ELF-1 (cell line): ENCODE results near the gene FOXO6.

Source experiments
- DNase-seq: peaks from one replicate; pipeline ENCODE4 v3.0.0-alpha.2; 2016; ENCODE audit warnings: low read depth, low spot score

FOXO6 gene

GRCh38 chr1:41400225-41400624, 39.0 kb downstream of the FOXO6 start:
- DNase-seq, result no peak

GRCh38 chr1:41401899-41402298, 40.7 kb downstream of the FOXO6 start:
- DNase-seq, result no peak

- peak; percentile 42 for DNase-seq
Measured at GRCh38 chr1:41404308-41404761, 43.1 kb downstream of the FOXO6 start.

GRCh38 chr1:41407664-41408252, 46.5 kb downstream of the FOXO6 start:
- DNase-seq, result no peak

- no peak for DNase-seq
Measured at GRCh38 chr1:41408691-41409090, 47.5 kb downstream of the FOXO6 start.

GRCh38 chr1:41409825-41410224, 48.6 kb downstream of the FOXO6 start:
- DNase-seq, result no peak

- DNase-seq, result no peak
Measured at GRCh38 chr1:41410462-41410861, 49.2 kb downstream of the FOXO6 start.

- DNase-seq, result no peak
Measured at GRCh38 chr1:41411229-41411628, 50.0 kb downstream of the FOXO6 start.

- no peak for DNase-seq
Measured at GRCh38 chr1:41412748-41413147, 51.5 kb downstream of the FOXO6 start.

- DNase-seq, result no peak
Measured at GRCh38 chr1:41413748-41414281, 52.6 kb downstream of the FOXO6 start.

GRCh38 chr1:41414296-41414695, 53.1 kb downstream of the FOXO6 start:
- DNase-seq, result no peak

GRCh38 chr1:41414716-41415306, 53.6 kb downstream of the FOXO6 start:
- no peak for DNase-seq

GRCh38 chr1:41416081-41416480, 54.8 kb downstream of the FOXO6 start:
- no peak for DNase-seq

GRCh38 chr1:41416552-41417334, 55.5 kb downstream of the FOXO6 start:
- DNase-seq, result peak; percentile 91

GRCh38 chr1:41417335-41417682, 56.1 kb downstream of the FOXO6 start:
- DNase-seq, result no peak

GRCh38 chr1:41417746-41418145, 56.5 kb downstream of the FOXO6 start:
- DNase-seq, result no peak

- no peak for DNase-seq
Measured at GRCh38 chr1:41418857-41419583, 57.8 kb downstream of the FOXO6 start.

GRCh38 chr1:41419584-41420295, 58.5 kb downstream of the FOXO6 start:
- DNase-seq, result no peak

- DNase-seq, result no peak
Measured at GRCh38 chr1:41420351-41420750, 59.1 kb downstream of the FOXO6 start.

GRCh38 chr1:41420860-41421259, 59.6 kb downstream of the FOXO6 start:
- DNase-seq, result no peak

- no peak for DNase-seq
Measured at GRCh38 chr1:41422306-41422705, 61.1 kb downstream of the FOXO6 start.
